ENCODE results near the gene TMEM132E.

DNA sequence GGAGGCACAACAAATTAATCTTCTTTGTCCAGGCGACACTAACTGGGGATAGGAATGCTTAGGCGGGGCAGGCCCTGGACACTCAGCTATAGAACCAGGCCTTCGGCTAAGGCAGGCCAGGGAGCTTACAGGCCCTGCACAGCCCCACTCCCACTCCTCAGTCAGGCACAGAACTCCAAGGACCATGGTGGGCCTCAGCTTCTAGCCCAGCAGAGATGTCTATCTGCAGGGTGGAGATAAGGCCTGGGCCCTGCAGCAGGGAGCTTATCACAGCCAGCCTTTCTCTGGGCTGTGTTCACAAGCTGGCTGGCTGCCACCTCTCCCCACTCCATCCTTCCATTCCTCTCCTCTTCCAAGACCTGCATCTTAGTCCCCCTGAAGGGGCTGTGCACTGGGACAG lies 68.1 kb downstream of the TMEM132E start:
- TF ChIP-seq, protein P1, sequence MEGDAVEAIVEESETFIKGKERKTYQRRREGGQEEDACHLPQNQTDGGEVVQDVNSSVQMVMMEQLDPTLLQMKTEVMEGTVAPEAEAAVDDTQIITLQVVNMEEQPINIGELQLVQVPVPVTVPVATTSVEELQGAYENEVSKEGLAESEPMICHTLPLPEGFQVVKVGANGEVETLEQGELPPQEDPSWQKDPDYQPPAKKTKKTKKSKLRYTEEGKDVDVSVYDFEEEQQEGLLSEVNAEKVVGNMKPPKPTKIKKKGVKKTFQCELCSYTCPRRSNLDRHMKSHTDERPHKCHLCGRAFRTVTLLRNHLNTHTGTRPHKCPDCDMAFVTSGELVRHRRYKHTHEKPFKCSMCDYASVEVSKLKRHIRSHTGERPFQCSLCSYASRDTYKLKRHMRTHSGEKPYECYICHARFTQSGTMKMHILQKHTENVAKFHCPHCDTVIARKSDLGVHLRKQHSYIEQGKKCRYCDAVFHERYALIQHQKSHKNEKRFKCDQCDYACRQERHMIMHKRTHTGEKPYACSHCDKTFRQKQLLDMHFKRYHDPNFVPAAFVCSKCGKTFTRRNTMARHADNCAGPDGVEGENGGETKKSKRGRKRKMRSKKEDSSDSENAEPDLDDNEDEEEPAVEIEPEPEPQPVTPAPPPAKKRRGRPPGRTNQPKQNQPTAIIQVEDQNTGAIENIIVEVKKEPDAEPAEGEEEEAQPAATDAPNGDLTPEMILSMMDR (IDR thresholded peaks at IDR 0.05; ENCODE audit: insufficient read depth, low read length), result no peak
- TF ChIP-seq GABPA (IDR thresholded peaks at IDR 0.05; ENCODE audit: low read depth) (no peak), POLR2AphosphoS5 (IDR thresholded peaks at IDR 0.05; ENCODE audit: low read depth) (no peak)
- TF ChIP-seq, protein P2, sequence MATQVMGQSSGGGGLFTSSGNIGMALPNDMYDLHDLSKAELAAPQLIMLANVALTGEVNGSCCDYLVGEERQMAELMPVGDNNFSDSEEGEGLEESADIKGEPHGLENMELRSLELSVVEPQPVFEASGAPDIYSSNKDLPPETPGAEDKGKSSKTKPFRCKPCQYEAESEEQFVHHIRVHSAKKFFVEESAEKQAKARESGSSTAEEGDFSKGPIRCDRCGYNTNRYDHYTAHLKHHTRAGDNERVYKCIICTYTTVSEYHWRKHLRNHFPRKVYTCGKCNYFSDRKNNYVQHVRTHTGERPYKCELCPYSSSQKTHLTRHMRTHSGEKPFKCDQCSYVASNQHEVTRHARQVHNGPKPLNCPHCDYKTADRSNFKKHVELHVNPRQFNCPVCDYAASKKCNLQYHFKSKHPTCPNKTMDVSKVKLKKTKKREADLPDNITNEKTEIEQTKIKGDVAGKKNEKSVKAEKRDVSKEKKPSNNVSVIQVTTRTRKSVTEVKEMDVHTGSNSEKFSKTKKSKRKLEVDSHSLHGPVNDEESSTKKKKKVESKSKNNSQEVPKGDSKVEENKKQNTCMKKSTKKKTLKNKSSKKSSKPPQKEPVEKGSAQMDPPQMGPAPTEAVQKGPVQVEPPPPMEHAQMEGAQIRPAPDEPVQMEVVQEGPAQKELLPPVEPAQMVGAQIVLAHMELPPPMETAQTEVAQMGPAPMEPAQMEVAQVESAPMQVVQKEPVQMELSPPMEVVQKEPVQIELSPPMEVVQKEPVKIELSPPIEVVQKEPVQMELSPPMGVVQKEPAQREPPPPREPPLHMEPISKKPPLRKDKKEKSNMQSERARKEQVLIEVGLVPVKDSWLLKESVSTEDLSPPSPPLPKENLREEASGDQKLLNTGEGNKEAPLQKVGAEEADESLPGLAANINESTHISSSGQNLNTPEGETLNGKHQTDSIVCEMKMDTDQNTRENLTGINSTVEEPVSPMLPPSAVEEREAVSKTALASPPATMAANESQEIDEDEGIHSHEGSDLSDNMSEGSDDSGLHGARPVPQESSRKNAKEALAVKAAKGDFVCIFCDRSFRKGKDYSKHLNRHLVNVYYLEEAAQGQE (IDR thresholded peaks at IDR 0.05; ENCODE audit: insufficient replicate concordance, low read depth), result no peak

Measured in HL-60 (cell line).